A549 (cell line): ENCODE data around the gene SORCS3.

Source experiments
- EHMT2 ChIP-seq: fragments of 200-600 bp; sonication (generic); IDR thresholded peaks from 2 replicates; pipeline ENCODE4 v1.6.1; 2016; ENCODE audit warnings: antibody characterized with exemption, low read depth, mild to moderate bottlenecking, moderate library complexity
- EP300 ChIP-seq, 2 experiments: fragments of >200 bp; sonication (Bioruptor Twin); formaldehyde crosslinking; IDR thresholded peaks; 2 replicates in 1 of 2; 3 replicates in 1 of 2; pipeline ENCODE4 v1.6.1; 2016 to 2017
- ESRRA ChIP-seq: fragments of 150-350 bp; IDR thresholded peaks from 2 replicates; pipeline ENCODE4 v1.6.1; 2014; ENCODE audit warnings: mild to moderate bottlenecking, low read length, borderline replicate concordance
- MAX ChIP-seq: IDR thresholded peaks from 2 replicates; pipeline ENCODE4 v1.6.1; 2012
- PBX3 ChIP-seq: IDR thresholded peaks from 2 replicates; pipeline ENCODE4 v1.6.1; 2012
- REST ChIP-seq: fragments of 200-600 bp; sonication (generic); IDR thresholded peaks from 2 replicates; pipeline ENCODE4 v1.6.1; 2016; ENCODE audit warnings: antibody characterized with exemption, mild to moderate bottlenecking, moderate library complexity
- TF ChIP-seq, protein P1 (sequence below): fragments of >200 bp; sonication (Bioruptor Twin); formaldehyde crosslinking; IDR thresholded peaks from 3 replicates; pipeline ENCODE4 v1.5.1; 2016

GRCh38 chr10:104922810-104923209, 281.7 kb downstream of the SORCS3 start:
- TF ChIP-seq EHMT2 (no peak), REST (no peak), MAX (no peak), EP300 (IDR thresholded peaks at IDR 0.05) (no peak), ESRRA (no peak), PBX3 (no peak)
- TF ChIP-seq, protein P1, sequence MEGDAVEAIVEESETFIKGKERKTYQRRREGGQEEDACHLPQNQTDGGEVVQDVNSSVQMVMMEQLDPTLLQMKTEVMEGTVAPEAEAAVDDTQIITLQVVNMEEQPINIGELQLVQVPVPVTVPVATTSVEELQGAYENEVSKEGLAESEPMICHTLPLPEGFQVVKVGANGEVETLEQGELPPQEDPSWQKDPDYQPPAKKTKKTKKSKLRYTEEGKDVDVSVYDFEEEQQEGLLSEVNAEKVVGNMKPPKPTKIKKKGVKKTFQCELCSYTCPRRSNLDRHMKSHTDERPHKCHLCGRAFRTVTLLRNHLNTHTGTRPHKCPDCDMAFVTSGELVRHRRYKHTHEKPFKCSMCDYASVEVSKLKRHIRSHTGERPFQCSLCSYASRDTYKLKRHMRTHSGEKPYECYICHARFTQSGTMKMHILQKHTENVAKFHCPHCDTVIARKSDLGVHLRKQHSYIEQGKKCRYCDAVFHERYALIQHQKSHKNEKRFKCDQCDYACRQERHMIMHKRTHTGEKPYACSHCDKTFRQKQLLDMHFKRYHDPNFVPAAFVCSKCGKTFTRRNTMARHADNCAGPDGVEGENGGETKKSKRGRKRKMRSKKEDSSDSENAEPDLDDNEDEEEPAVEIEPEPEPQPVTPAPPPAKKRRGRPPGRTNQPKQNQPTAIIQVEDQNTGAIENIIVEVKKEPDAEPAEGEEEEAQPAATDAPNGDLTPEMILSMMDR = no peak
